CD4-positive, alpha-beta T cell treated with Interleukin-10 for 1 hour (primary cell): Measurements from ENCODE around the gene NAALADL1.
A peak's percentile ranks its signal among the peaks of the same experiment; 100 is the strongest.

ENCODE experiments used
- DNase-seq: peaks from one replicate; pipeline ENCODE4 v3.0.0-alpha.2; 2020

Gene NAALADL1

DNA sequence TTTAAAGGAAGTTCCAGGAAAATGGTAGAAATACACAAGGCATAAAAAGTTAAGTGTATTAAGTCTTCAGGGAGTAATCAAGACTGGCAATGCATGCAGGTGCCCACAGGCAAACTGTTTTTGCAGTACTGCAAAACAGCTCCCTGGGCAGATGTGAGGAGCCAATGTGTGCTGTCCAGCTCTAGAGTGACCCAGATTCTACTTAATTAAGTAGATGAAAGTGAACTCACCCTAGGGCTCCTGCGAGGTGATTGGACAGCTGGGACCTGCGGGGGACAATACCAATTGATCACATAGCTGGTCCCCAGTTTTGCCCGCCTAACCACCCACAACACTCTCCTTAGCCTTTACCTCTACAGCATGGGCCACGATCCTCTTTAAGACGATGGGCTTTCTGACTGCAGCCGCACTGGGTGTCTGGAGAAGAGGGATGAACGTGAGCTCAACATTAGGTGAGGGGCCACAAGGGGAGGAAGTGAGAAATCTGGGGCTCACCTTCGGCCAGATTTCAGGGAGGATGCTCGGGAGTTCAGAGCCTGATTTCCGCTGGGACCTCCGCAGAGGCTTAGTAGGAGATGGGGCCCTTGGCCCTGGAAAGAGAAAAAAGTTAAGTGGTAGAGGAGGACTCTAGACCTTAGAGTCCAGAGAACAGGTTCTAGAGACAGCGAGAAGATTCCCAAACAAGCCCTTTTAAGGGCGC is 24.9 kb upstream of the NAALADL1 start:
- DNase-seq = no peak

- no peak for DNase-seq
Measured at GRCh38 chr11:65078786-65079342, 20.5 kb upstream of the NAALADL1 start.

DNA sequence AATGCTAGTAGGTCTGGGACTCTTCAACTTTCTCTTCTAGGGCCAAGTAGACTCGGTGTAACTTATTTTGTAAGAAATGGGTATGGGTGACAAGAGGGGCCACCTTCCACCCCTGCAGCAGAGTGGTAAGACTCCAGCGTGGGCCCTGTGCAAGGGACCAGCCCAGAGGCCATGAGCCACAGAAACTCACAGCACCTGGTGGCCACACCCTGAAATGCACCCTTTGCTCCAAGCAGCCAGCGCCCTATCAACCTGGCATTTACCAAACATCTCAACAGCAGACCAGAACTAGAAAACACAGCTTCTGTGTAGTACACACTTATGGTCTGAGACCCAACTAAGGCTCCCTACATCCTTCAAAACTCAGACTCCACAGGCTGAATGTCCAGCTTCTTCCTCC is 19.8 kb upstream of the NAALADL1 start:
- DNase-seq = peak; percentile 84

GRCh38 chr11:65077451-65077850 is 19.1 kb upstream of the NAALADL1 start:
- no peak for DNase-seq

- no peak for DNase-seq
Measured at GRCh38 chr11:65072631-65072966, 14.2 kb upstream of the NAALADL1 start.

- no peak for DNase-seq
Measured at GRCh38 chr11:65071907-65072630, 13.7 kb upstream of the NAALADL1 start.

- no peak for DNase-seq
Measured at GRCh38 chr11:65069217-65069616, 10.9 kb upstream of the NAALADL1 start.

DNA sequence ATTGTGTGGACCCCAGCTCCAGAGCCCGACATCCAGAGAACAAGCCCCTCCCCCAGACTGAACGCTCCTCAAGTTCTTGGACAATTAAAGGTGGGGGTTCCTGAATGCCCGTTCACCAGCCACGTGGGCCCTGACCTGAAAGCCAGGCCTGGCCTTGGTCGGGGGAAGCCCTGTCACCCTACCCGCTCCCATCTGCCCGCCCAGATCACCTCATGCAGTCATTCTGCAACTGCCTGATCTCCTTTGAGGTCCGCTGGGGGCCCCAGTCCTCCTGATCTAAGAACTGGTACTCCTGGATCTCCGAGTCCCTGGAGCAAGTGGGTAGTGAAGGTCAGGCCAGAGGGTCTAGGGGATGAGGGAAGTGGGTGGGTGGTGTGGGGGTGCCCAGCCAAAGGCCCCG is 9.1 kb upstream of the NAALADL1 start:
- DNase-seq = no peak

DNA sequence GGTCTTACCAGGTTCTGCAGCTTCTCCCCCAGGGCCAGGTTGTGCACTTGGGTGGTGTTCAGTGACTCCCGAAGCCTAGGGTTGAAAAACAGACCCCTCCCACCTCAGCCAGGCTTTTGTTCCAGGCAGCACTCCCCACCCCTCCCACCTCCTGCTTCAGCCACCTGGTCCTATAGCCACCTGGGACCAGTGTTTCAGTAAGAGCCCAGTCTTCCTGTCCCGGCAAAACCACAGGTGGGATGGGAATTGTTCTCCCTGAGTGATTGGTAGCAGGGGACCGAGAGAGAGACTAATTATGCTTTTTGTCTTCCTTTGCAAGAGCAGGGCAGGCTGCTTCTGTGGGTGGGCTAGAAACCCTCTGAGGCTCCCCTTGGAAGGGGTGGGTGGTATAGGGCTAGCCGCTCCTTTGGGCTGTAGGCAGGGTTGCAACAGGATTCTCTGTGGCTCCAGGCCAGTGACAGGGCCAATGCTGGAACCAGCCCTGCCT is 8.5 kb upstream of the NAALADL1 start:
- no peak for DNase-seq

GRCh38 chr11:65066315-65066714 is 8.0 kb upstream of the NAALADL1 start:
- DNase-seq = no peak

DNA sequence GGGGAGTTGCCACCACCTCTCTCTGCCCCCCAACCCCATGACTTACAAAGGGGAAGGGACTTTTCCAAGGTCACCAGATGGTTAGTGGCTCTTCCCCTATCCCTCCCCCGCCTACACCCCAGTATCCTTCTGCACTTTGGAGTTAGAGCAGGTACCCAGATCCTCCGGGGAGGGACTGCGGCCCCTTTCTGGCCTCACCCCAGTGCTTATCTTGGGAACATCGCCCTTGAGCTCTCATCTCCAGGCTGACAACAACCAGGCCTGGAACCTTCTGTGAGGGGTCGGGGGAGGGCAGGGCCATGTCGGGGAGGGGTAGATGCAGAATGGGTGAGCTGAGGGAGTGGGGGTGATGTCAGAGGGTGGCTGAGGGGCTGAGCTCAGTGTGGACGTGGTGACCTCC is 7.5 kb upstream of the NAALADL1 start:
- no peak for DNase-seq

GRCh38 chr11:65064847-65065240 is 6.5 kb upstream of the NAALADL1 start:
- no peak for DNase-seq

DNA sequence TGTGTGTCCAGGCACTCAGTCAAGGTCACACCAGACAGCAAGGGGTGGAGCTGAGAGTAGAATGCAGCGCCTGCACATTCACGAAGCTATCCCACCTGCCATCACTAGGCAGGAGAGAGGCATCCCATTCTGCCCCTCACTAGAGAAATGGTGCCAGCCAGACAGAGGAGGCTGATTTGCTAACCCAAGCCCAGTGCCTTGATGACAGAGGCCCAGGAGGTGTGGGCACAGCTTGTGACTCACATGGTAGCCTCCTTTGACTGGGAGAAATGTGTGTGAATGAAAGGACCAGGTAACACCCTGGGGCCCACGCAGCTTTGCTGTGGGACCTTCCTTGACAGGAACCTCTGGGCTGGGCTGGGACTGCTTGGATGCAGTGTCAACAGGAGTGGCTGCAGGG is 5.2 kb upstream of the NAALADL1 start:
- DNase-seq = no peak

DNA sequence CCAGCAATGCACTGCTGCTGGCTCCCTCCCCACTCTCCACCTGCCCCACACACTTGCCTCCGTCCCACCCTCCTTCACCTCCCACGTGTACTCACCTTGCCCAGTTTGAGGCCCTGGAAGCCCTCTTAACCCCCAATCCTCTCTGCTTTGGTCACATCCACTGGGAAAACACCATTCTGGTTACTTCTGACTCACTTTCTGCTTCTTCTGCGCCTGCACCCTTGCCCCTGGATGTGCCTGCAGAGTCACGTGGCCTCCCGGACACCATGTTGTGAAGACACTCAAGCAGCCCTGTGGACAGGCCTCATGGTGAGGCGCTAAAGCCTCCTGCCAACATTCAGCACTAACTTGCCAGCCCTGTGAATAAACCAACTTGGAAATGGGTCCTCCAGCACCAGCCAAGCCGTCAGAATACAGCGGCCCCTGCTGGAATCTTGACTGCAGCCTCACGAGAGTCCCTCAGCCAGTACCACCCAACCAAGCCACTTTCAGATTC is 2.6 kb upstream of the NAALADL1 start:
- no peak for DNase-seq

- DNase-seq = no peak
Measured at GRCh38 chr11:65059959-65060824, 1.8 kb upstream of the NAALADL1 start.

GRCh38 chr11:65059523-65059922 is 1.2 kb upstream of the NAALADL1 start:
- DNase-seq = no peak

GRCh38 chr11:65058012-65058411 is 341 bp downstream of the NAALADL1 start:
- DNase-seq = no peak

DNA sequence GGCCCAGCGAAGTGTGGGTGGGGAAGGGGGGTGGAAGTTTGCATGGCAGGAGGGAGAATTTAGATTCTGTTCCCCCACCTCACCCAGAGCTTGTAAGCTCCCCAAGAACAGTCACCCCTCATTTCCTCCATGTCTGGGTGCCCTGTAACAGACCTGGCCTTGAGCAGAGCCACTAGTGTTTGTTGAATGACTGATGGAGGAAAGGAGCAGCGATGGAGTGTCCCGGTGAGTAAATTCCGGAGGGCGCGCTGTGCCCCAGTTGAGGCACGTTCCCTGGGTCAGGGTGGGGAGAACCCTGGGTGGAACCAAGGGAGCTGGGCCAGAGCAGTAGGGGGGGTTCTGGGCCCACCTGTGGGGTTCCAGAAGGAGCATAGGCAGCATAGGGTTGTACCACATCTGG is 827 bp downstream of the NAALADL1 start:
- DNase-seq = no peak

DNA sequence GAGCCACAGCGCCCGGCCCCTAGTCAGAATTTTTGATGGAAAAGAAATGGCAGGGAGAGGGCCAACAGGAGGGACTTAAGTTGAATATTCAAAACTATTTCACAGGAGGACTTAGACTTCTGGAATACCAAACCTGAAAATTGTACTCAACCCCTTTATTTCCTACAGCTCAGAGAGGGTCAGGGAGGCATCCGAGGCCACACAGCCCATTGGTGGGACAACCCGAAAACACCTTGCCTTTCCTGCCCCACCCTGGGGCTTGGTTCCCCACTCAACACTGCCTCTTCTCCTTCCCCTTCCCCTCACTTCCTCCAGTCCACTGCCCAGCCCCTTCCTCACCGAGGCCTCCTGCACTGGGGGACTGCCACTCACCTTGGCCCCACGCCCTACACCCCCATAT is 1.4 kb downstream of the NAALADL1 start:
- DNase-seq = no peak

- no peak for DNase-seq
Measured at GRCh38 chr11:65055538-65055937, 2.8 kb downstream of the NAALADL1 start.

DNA sequence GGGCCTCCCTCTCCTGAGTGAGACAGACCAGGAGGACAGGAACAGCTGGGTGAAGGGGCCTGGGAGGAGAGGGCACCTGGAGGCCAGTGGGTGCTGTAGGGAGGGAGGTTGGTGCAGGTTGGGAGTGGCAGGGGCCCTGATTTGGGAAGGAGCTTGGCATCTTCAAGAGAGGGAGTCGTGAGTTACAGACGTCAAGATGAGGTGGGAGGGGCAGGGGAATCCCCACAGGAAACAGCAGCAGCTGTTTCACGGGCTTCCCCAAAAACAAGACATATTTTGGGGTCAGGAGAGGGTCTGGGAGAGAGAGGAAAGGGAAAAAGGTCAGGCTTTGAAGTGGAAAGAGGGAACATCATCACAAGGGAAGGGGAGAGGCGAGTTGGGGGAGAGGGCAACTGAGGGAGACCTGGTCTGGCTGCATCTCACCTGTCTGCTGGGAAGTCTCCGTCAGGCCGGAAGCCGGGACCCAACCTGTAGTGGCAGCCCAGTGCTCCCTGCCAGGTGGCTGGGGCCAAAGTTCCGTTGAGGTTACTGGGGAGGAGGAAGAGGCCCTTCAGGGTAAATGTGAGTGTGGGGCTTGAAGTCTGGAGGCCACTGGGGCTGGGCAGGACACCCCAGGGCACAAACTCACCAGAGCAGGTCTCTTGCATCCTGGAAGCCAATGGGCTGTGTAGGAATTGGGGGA is 4.4 kb downstream of the NAALADL1 start:
- peak; percentile 43 for DNase-seq

DNA sequence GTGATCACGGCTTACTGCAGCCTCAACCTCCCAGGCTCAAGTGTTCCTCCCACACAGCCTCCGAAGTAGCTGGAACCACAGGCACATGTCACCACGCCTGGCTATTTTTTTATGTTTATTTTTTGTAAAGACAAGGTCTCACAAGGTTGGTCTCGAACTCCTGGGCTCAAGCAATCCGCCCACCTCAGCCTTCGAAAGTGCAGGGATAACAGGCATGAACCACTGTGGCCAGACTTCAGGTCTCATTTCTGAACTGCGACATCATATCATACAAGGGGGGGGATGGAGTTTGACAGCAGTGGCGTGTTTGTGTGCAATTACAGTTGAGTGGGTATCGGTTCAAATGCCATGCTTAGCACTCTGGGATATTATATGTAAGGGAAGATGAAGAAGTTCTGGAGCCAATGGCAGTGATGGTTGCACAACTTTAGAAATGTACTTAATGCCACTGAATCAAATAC is 6.9 kb downstream of the NAALADL1 start:
- DNase-seq = no peak
